AG10803 (cell line): ENCODE measurements around the gene UST.

Source experiments
- DNase-seq: peaks from one replicate; pipeline ENCODE4 v3.0.0; 2010; ENCODE audit warnings: low read depth
- H3K4me3 ChIP-seq: 2 replicates; pipeline ENCODE4 v1.5.1; 2011; ENCODE audit warnings: mild to moderate bottlenecking, low read length, control low read depth
- TF ChIP-seq, protein P1 (sequence below): conservative IDR thresholded peaks from 2 replicates; pipeline ENCODE4 v1.5.1; 2011; ENCODE audit warnings: mild to moderate bottlenecking, low read length, control low read depth, inconsistent platforms

The UST gene

DNA sequence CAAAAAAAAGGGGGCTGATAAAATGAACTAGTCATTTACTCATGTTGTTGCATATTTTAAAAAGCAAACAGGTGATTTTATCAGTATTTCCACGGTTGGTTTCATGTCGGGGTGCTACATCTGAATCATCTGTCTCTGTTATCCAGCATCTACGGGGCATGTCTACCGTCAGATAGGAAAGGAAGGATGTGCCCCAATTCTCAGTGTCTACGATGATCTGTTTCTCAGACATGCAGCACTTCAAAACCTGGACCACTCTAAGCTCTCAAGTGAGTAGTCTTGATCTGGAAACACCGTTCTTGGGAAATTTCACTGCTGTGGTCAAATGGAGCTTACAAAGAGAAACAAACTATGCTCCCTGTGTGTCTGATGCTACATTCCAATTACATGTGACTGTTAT is 330.4 kb downstream of the UST start:
- TF ChIP-seq, protein P1, sequence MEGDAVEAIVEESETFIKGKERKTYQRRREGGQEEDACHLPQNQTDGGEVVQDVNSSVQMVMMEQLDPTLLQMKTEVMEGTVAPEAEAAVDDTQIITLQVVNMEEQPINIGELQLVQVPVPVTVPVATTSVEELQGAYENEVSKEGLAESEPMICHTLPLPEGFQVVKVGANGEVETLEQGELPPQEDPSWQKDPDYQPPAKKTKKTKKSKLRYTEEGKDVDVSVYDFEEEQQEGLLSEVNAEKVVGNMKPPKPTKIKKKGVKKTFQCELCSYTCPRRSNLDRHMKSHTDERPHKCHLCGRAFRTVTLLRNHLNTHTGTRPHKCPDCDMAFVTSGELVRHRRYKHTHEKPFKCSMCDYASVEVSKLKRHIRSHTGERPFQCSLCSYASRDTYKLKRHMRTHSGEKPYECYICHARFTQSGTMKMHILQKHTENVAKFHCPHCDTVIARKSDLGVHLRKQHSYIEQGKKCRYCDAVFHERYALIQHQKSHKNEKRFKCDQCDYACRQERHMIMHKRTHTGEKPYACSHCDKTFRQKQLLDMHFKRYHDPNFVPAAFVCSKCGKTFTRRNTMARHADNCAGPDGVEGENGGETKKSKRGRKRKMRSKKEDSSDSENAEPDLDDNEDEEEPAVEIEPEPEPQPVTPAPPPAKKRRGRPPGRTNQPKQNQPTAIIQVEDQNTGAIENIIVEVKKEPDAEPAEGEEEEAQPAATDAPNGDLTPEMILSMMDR: no peak
- peak; percentile 57 for DNase-seq
- no peak overlapping the region for H3K4me3 ChIP-seq

DNA sequence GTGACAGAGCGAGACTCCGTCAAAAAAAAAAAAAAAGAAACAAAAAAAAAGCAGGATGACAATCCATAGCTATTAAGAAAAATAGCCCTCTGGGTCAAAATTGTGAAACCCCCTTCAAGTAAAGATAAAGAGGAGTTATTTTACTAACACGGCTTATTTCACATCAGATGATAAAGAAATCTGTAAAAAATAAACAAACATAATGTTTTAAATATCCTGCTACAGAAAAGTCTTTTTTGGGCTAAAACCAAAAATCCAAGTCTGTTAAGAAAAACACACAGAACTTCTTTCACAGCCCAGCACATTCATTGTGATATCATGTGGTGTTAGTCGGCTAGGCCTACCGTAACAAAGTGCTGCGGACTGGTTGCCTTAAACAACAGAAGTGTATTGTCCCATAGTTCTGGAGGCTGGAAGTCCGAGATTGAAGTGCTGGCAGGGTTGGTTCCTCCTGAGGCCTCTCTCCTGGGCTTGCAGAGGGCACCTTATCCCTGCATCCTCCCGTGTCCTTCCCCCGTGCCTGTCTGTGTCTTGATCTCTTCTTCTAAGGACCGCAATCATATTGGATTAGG is 331.5 kb downstream of the UST start:
- TF ChIP-seq, protein P1: no peak
- no peak for DNase-seq
- H3K4me3 ChIP-seq: no peak overlapping the region

DNA sequence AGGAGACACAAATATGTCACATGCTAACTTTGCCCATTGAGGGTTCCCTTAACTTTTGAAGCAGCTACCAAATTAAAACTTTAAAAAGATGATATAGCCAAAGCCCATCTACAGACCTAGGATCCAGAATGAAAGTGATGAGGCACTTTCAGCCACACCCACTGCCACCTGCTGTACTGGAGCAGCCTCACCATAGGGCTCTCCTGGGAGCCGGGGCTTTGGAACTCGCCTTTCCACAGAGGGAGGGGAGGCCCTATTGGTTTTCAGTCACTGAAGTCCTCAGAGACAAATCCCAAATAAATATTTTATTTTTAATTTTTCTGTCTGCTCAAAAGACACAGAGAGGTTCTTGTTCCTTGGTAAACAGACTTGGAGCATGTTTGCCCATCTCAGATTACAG is 332.6 kb downstream of the UST start:
- DNase-seq: no peak
- TF ChIP-seq, protein P1: no peak

DNA sequence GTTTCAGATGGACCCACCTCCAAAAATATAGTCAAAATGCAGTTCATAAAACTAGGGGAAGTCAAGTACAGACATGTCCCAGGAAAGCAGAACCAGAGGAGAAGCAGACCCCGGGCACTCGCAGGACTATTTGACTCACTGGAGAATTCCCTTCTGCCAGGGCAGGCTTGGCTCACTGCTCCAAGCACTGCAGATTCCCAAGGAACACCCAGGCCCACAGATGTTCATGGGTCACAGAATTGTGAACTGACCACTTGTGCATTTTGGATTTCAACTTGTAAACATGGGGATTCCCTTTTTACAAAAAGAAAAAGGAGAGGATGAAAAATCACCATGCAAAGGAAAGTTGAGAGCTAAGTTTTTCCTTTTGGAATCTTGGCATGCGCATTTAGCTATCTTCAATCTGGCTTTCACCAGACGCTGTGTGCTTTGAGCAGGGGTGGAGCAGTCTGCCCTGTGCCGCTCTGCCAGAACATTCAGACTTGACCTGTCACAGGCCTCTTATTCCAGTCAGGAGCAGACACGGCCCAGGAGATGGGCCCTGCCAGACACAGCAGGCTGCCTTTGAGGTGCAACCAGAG is 333.2 kb downstream of the UST start:
- H3K4me3 ChIP-seq: no peak overlapping the region
- TF ChIP-seq, protein P1: no peak
- DNase-seq: peak; percentile 74

More for the DNA sequence above, 332.6 kb downstream of the UST start:
- no peak overlapping the region for H3K4me3 ChIP-seq

DNA sequence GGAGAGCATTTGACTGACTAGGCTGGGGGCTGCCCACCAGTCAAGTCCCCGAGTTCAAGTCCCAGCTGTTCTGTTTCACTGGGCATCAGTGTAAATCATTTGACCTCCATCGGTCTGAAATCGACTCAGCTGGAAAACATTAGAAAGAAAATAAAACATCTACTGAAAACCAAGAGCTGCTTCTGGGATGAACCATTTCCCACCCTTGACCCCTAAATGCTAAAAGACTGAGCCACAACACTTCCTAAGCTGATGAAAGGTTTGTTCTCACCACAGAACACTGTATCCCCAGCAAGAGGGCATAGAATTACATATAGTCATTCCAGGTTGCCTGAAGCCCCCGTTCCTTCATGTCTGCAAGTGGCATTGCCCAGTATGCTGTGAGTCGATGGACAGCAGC is 333.7 kb downstream of the UST start:
- TF ChIP-seq, protein P1: no peak
- H3K4me3 ChIP-seq: no peak overlapping the region
- peak; percentile 76 for DNase-seq

DNA sequence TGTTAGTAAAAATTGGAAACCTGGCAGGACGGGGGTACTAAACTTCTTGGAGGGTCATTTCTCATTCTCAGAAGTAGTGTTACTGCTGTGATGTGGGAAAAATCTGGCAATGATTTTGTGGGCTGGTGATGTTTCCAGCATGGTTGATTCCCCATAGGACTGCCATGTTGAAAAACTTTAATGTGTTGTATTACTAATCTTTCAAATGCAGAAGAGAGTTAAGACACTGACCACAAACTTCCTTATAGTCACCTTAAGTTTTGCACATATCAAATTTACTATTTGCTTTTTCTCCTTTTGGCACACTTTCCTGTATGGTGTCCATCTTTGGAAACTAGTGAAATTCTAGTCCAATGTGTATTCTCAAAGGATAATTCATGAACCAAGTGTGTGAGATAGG is 334.5 kb downstream of the UST start:
- DNase-seq: peak; percentile 20
- TF ChIP-seq, protein P1: no peak

DNA sequence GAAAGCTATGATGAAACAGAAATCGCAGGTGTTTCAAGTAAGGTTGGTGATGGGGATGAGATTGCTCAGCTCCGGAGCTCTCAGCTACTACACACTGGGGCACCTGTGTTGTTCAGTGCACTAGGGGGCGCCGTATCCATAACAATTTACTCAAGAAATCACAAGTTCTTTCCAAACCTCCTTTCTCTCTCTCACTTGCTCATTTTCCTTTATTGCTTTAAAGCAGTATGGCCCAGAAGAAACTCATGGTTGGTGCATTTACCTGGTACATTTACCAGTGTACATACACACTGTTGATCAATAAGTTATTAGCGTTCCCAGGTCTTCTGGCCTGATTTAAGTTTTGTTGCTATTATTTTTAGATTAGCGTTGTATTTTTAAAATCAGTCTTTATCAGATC is 335.5 kb downstream of the UST start:
- TF ChIP-seq, protein P1: peak; percentile 74

More for the DNA sequence above, 334.5 kb downstream of the UST start:
- no peak overlapping the region for H3K4me3 ChIP-seq

More for the DNA sequence above, 335.5 kb downstream of the UST start:
- no peak overlapping the region for H3K4me3 ChIP-seq
- DNase-seq: peak; percentile 75
